ENCODE results near the gene OTULINL.

DNA sequence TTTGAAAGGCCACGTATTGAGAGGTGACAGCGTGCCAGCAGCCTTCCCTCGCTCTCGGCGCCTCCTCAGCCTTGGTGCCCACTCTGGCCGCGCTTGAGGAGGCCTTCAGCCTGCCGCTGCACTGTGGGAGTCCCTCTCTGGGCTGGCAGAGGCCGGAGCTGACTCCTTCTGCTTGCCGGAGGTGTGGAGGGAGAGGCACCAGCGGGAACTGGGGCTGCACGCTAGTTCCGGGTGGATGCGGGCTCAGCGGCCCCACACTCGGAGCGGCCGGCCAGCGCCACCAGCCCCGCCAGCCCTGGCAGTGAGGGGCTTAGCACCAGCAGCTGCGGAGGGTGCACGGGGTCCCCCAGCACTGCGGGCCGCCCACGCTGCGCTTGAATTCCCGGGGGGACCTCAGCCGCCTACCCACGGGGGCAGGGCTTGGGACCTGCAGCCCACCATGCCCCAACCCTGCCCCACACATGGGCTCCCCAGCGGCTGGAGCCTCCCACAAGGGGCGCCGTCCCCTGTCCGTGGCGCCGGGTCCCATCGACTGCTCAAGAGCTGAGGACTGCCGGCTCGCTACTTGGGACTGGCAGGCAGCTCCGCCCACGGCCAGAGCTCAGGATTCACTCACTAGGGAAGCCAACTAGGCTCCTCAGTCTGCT is 4.4 kb upstream of the OTULINL start:
- no peak for TF ChIP-seq CTCF (IDR thresholded peaks at IDR 0.05)
- TF ChIP-seq NR1H2 (CRISPR knock-in tag; IDR thresholded peaks at IDR 0.05), result no peak
- no peak for TF ChIP-seq TEAD4 (CRISPR knock-in tag; IDR thresholded peaks at IDR 0.05)
- no peak for TF ChIP-seq KAT7 (CRISPR knock-in tag; IDR thresholded peaks at IDR 0.05; ENCODE audit: borderline replicate concordance)
- no peak for TF ChIP-seq USF1 (CRISPR knock-in tag; IDR thresholded peaks at IDR 0.05)
- TF ChIP-seq ELF4 (CRISPR knock-in tag; IDR thresholded peaks at IDR 0.05; ENCODE audit: low read depth), result no peak

Measured in WTC11 (cell line).